Embryonic facial prominence (tissue), 1 donor: Measurements from ENCODE around the gene LRIF1.
"Not testable (repeated sequence)": the region's sequence is repeated elsewhere in the genome, so short reads cannot be mapped to it uniquely, and the experiment has no call there.

ENCODE experiments used
- DNase-seq: peaks from one replicate; pipeline ENCODE4 v3.0.0-alpha.2; 2016; ENCODE audit errors: extremely low spot score

Gene LRIF1

GRCh38 chr1:110951161-110951560 lies 12.6 kb downstream of the LRIF1 start:
- DNase-seq = no peak

DNA sequence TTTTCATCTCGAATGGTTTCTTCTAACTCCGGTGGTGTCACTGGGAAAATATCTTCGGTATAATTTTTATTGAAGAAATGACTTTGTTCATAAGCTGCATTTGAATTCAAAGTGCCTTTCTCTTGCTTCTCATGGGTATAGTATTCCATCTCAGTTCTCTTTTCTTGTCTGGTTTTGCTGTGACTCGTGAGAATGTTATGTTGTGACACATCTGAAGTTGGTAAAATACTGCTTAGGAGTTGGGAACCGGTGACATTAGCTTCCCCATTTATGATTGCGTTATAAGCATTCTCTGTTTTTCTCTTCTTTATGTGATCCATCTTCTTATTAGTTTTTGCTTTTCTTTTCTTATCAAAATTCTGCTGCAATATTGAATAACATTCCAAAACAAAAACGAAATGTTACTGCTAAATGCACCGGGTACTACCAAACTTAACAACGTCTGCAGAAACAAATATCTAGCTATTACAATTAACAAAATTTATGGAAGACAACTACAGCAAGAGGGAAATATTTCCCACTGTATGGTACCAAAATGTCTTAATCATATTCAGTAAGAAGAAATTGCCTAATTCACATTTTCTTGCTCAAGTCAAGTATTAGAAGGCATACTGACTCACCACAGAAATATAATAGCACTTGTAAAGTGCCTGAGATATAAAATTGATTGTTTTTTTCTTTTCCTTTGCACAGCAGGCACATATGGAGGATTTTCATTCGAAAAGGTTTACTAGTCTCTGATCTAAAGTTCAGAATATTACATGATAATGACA lies 15.5 kb downstream of the LRIF1 start:
- DNase-seq = no peak

GRCh38 chr1:110945626-110946025 lies 18.1 kb downstream of the LRIF1 start:
- no peak for DNase-seq

- DNase-seq = no peak
These were observed 18.9 kb downstream of the LRIF1 start for GRCh38 chr1:110944806-110945205.

GRCh38 chr1:110936567-110936966 lies 27.2 kb downstream of the LRIF1 start:
- DNase-seq = no peak

DNA sequence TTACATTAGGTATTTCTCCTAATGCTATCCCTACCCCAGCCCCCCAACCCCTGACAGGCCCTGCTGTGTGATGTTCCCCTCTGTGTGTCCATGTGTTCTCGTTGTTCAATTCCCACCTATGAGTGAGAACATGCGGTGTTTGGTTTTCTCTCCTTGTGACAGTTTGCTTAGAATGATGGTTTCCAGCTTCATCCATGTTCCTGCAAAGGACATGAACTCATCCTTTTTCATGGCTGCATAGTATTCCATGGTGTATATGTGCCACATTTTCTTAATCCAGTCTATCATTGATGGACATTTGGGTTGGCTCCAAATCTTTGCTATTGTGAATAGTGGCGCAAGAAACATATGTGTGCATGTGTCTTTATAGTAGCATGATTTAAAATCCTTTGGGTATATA lies 32.6 kb downstream of the LRIF1 start:
- DNase-seq = not testable (repeated sequence)

GRCh38 chr1:110928904-110929303 lies 34.8 kb downstream of the LRIF1 start:
- no peak for DNase-seq

DNA sequence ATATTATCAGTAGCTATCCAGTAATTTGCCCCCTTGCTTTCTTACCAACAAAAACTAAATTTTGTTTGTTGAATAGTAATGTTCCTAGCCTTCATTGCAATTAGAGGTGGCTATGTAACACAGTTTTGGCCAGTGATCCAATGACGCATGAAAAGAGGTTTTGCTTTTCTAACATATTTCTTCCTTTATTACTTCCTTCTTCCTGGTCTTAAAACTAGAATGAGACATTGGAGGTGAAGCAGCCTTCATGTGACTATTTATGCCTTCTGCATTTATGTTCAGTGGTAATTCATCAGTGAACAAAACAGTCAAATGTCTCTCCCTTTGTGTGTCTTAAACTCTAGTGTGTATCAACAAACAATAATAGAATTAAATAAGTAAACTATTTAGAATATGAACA lies 35.5 kb downstream of the LRIF1 start:
- DNase-seq = no peak

DNA sequence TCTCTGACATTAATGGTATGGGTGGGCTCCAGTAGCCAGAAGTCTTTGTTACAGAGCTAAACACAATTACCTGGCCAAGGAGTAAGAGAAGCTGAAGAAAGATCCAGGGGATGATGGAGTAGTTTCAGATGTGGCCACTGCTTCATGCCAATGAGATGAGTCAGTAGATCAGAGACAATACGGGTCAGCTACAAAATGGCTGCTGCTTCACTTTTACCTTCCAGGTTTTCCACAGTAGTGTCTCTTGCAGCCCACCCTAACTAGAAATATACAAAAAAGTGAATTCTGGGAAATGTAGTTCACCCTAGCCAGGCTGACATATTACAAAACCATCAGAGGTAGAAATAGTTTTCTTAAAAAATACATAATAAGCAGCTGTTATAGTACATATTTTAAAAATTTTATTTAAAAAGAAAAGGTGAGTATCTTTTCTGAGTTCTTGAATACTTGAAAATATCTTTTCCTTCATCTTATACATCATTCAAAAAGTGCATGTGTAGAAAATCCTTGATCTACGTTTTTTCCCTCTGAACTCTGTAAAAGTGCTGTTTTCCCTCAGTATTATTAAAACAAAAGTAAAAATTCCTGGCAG lies 36.1 kb downstream of the LRIF1 start:
- DNase-seq = no peak

DNA sequence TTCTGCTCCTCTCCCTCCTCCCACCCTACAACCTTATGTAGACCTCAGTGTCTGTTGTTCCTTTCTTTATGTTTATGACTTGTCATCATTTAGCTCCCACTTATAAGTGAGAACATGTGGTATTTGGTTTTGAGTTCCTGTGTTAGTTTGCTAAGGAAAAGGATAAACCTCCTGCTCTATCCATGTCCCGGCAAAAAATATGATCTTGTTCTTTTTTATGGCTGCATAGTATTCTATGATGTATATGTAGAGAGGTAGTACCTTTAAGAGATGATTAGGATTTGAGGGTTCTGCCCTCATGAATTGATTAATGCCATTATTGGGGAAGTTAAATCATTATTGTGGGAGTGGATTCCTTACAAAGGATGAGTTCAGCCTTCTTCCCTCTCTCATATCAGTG lies 41.8 kb downstream of the LRIF1 start:
- no peak for DNase-seq

- DNase-seq = no peak
These were observed 45.7 kb downstream of the LRIF1 start for GRCh38 chr1:110918016-110918415.

DNA sequence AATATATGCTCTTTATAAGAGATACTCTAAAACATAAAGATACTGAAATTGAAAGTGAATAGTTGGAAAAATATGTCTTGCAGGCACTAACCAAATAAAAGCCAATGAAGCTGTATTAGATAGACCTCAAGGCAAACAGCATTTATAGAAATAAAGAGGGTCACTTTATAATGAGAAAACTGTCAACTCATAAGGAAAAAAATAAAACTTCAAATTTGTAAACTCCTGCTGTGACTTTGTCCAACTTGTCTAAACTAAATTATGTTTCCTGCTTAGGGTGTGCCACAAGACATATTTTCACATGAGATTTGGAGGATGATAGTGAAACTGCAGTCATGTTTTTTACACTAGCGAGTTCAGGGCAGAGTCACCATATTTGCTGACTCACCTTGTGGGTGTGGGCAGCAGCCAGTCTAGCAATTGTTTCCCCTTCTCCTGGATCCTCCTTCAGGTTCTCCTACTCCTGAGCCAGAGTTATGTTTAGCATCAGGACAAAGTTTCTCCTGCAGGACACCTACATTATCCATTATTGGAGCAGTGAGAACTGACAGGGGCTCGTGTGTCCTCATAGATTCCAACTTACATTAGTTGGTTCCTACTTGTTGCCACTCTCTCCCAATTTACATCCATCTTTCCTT lies 46.9 kb downstream of the LRIF1 start:
- no peak for DNase-seq

DNA sequence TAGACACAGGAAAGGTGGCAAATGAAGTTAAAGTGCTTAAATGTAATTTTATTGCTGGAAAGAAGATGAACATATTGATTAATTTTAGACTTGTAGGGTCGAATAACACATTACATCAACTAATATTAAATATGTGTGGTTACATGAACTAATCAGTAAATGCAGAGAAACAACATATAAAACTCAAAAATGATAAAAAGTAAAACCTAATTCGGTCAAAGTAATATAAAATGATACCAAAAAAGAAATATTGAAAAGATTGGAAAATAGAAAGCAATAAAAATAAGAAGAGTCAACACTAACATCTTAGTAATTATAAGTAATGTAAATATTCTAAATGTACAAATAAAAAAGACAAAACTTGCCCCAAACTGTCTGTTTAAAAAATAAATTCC lies 47.5 kb downstream of the LRIF1 start:
- DNase-seq = no peak

DNA sequence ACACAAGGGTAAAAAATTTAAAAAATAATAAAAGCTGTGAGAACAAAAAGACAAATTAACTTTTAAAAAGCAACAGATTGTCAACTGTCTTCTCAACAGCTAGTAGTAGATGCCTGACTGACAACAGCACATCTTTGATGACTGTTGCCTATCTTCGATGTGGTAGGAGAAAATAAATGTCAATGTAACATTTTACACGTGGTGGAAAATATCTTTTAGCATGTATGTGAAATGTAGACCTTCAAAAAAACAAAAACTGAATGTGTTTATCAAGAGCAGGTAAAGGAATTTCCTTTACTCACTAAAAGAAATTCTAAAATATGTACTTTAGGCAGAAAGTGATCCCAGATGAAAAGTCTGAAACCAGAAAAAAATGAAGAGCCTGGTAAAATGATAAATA lies 47.9 kb downstream of the LRIF1 start:
- DNase-seq = no peak

DNA sequence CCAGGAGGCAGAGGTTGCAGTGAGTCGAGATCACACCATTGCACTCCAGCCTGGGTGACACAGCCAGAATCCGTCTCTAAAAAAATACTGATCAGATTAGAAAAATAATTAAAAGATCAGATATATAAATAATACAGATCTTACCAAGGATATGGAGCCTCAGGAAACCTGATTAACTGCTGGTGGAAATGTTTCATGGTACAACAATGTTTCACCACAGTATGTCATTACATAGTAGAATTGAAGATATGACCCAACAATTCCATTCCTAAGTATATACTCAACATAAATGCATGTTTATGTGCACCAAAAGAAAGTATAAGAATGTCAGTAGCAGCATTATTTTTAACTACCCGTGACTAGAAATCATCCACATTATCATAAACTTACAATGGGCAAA lies 49.0 kb downstream of the LRIF1 start:
- no peak for DNase-seq

- no peak for DNase-seq
These were observed 50.9 kb downstream of the LRIF1 start for GRCh38 chr1:110912784-110913183.

DNA sequence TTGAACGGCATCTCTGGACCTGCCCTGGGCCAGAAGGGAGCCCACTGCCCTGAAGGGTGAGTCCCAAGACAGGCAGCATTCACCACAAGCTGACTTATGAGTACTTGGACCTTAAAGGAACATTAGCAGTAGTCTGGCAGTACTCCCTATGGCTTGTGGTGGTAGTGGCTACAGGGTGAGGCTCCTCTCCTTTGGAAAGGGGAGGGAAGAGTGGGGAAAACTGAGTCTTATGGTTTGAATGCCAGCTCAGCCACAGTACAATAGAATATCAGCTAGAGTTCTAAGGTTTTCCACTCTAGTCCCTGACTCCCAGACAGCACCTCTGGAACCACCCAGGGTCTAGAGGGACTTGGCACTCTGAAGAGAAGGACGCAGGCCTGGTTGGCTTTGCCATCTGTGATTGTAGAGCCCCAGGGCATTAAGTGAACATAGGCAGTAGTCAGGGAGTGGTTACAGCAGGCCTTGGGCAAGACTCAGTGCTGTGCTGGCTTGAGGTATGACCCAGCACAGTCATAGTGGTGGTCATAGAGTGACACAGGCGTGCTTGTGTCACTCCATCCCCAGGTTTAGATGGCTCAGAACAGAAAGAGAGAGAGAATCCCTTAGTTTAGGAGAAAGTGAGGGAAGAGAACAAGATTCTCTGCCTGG lies 59.7 kb downstream of the LRIF1 start:
- no peak for DNase-seq

DNA sequence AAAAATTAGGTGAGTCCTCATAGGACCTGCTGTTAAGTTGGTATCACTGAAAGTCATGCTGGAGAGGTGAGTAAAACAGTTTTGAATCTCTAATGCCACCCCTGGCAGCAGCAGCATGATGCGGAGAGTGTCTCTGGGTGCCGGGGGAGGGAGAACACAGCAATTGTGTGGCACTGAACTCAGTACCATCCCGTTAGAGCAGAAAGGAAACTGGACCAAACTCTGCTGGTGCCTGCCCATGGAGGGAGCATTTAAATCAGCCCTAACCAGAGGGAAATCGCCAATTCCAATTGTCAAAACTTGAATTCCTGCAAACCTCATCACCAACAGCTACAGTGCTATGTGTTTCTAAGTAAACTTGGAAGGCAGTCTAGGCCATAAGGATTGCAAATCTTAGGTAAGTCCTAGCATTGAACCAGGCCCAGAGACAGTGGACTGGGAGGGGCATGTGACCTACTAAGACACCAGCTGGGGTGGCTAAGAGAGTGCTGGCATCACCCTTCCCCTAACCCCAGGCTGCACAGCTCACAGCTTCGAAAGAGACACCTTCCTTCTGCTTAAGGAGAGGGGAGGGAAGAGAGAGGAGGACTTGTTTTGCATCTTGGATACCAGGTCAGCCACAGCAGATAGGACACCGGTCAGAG lies 60.8 kb downstream of the LRIF1 start:
- DNase-seq = no peak

GRCh38 chr1:110899458-110899843 lies 64.3 kb downstream of the LRIF1 start:
- no peak for DNase-seq

DNA sequence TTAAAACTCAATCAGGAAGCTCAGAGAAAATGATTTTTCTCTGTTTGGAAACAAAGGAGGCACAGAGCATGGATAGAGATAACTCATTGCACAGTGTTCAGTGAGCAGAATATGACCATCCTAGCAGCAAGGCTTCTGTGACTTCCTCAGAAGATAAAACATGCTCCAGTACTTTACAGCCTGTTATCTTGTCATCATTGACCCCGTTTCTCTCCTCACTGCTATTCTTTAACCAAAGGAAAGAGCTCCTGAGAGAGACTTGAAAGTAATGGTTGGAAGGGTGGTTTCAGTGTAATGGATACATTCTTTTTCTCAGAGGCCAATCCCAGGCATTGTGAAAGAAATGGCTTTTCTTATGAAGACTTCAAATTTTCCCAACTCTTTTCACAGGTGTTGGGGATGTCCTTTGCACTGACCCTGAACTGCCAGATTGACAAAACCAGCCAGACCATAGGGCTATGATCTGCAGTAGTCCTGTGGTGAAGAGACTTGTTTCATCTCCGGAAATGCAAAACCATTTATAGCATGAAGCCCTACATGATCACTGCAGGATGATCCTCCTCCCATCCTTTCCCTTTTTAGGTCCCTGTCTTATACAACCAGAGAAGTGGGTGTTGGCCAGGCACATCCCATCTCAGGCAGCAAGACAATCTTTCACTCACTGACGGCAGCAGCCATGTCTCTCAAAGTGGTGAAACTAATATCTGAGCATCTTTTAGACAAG lies 64.8 kb downstream of the LRIF1 start:
- DNase-seq = no peak

GRCh38 chr1:110897681-110898080 lies 66.0 kb downstream of the LRIF1 start:
- no peak for DNase-seq
